HepG2 (cell line): ENCODE measurements around the gene SLC16A3. TPM values are rescaled to one million over a fixed set of nuclear protein-coding genes. Genes with fewer than 3 reads are reported as not detected.
A peak's percentile ranks its signal among the peaks of the same experiment; 100 is the strongest.

Experiments used
- AGO2 ChIP-seq: fragments of 200-400 bp; formaldehyde crosslinking; optimal IDR thresholded peaks from 2 replicates; pipeline ENCODE3; 2017; ENCODE audit warnings: mild to moderate bottlenecking, low read depth, low read length, moderate library complexity
- ATAD3A ChIP-seq: sonication (generic); formaldehyde crosslinking; IDR thresholded peaks from 2 replicates; pipeline ENCODE4 v1.4.0; 2020; ENCODE audit warnings: missing genetic modification reagents
- DNMT3B ChIP-seq: conservative IDR thresholded peaks from 2 replicates; pipeline ENCODE4 v1.6.1; 2016; ENCODE audit warnings: missing biosample characterization, control low read depth
- EHMT2 ChIP-seq: fragments of 200-600 bp; sonication (generic); IDR thresholded peaks from 2 replicates; pipeline ENCODE4 v1.7.0; 2017; ENCODE audit warnings: antibody characterized with exemption, low read depth, low read length, borderline replicate concordance
- HDAC6 ChIP-seq: fragments of 200-600 bp; sonication (generic); IDR thresholded peaks from 2 replicates; pipeline ENCODE4 v1.7.0; 2017; ENCODE audit warnings: mild to moderate bottlenecking, antibody characterized with exemption, low read length, low read depth
- HOXA9 ChIP-seq: sonication (generic); formaldehyde crosslinking; IDR thresholded peaks from 2 replicates; pipeline ENCODE4 v1.8.1; 2022; ENCODE audit warnings: missing genetic modification reagents, mild to moderate bottlenecking, moderate library complexity, borderline replicate concordance
- LCORL ChIP-seq, 2 experiments: fragments of 450-650 bp in 1 of 2; sonication (generic) in 1 of 2; formaldehyde crosslinking in 1 of 2; IDR thresholded peaks; 2 replicates each; pipeline versions ENCODE4 v1.5.0 to v1.6.1; 2017 to 2020; ENCODE audit warnings: antibody characterized with exemption in 1 of 2, missing genetic modification reagents in 1 of 2
- PRMT3 ChIP-seq: sonication (generic); formaldehyde crosslinking; IDR thresholded peaks from 2 replicates; pipeline ENCODE4 v1.8.1; 2022; ENCODE audit warnings: low read depth, mild to moderate bottlenecking, moderate library complexity, missing genetic modification reagents, borderline replicate concordance
- ZNF484 ChIP-seq: sonication (generic); formaldehyde crosslinking; IDR thresholded peaks from 2 replicates; pipeline ENCODE4 v1.5.1; 2020; ENCODE audit warnings: mild to moderate bottlenecking, low read depth, missing genetic modification reagents, borderline replicate concordance
- polyA plus RNA-seq, 8 experiments: library from polyadenylated mRNA; depleted of rRNA in 3 of 8; stranded (reverse) in 7 of 8; unstranded in 1 of 8; fragments of >200 nt; fragmentation: Illumina TruSeq in 4 of 8; extraction: Trizol in 4 of 8; gene quantifications; 2 replicates each; pipeline versions ENCODE4 v1.2.1 to v1.2.3, GENCODE V29; 2011 to 2016; ENCODE audit warnings: low read depth in 4 of 8, missing spikeins in 1 of 8, mixed read lengths in 1 of 8; ENCODE audit not compliant: insufficient read depth in 1 of 8
- total RNA-seq, 5 experiments: library from RNA; depleted of rRNA; stranded (reverse); fragments of >200 nt; fragmentation: Illumina TruSeq; extraction: Trizol; gene quantifications; 2 replicates each; pipeline ENCODE4 v1.2.3, GENCODE V29; 2016; ENCODE audit warnings: low read depth in 1 of 5
- TF ChIP-seq, protein P1 (sequence below): sonication (generic); formaldehyde crosslinking; IDR thresholded peaks from 2 replicates; pipeline ENCODE4 v1.4.0; 2020; ENCODE audit warnings: mild to moderate bottlenecking, missing genetic modification reagents
- TF ChIP-seq, protein P2 (sequence below): sonication (generic); formaldehyde crosslinking; IDR thresholded peaks from 2 replicates; pipeline ENCODE4 v1.4.0; 2020; ENCODE audit warnings: mild to moderate bottlenecking, missing genetic modification reagents
- TF ChIP-seq, protein P3 (sequence below): sonication (generic); formaldehyde crosslinking; IDR thresholded peaks from 2 replicates; pipeline ENCODE4 v1.8.0; 2022; ENCODE audit warnings: mild to moderate bottlenecking, missing genetic modification reagents, moderate library complexity
- TF ChIP-seq, protein P4 (sequence below): fragments of 450-650 bp; IDR thresholded peaks from 2 replicates; pipeline ENCODE4 v1.6.1; 2017; ENCODE audit warnings: mild to moderate bottlenecking

The SLC16A3 gene
- total and polyA plus RNA-seq, 2 of the 13 experiments (the other 11 are each of a cell fraction or from before 2014, with no cell fraction given), result 242 to 349 TPM

DNA sequence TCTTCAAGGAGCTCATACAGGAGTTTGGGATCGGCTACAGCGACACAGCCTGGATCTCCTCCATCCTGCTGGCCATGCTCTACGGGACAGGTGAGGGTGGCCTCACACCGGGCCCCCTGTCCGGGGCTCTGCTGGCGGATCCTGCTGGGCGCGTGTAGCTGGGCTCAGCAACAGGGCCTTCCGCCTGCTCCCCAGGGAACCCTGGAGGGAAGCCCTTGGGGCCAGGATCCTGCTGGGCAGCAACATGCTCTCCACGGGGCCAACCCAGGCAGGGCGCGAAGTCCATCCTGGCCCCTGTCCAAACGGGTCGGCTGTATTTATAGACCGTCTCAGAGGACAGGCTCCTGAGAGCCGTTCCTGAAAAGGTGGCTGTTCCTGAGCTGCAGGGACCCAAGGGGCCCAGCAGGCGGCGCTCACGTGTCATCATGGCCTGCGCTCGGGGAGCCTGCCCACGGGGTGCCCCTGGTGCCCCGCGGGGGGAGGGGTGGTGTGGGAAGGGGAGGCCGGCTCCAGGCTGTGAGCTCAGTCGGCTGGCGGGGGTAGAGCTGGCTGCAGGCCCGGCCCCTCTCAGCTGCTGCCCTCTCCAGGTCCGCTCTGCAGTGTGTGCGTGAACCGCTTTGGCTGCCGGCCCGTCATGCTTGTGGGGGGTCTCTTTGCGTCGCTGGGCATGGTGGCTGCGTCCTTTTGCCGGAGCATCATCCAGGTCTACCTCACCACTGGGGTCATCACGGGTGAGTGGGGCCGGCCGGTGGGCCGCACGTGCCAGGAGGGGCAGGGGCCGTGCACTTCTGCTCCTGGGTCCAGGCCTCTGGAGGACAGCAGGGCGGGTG is 7.5 kb downstream of the SLC16A3 start (continued):
- TF ChIP-seq, protein P1, sequence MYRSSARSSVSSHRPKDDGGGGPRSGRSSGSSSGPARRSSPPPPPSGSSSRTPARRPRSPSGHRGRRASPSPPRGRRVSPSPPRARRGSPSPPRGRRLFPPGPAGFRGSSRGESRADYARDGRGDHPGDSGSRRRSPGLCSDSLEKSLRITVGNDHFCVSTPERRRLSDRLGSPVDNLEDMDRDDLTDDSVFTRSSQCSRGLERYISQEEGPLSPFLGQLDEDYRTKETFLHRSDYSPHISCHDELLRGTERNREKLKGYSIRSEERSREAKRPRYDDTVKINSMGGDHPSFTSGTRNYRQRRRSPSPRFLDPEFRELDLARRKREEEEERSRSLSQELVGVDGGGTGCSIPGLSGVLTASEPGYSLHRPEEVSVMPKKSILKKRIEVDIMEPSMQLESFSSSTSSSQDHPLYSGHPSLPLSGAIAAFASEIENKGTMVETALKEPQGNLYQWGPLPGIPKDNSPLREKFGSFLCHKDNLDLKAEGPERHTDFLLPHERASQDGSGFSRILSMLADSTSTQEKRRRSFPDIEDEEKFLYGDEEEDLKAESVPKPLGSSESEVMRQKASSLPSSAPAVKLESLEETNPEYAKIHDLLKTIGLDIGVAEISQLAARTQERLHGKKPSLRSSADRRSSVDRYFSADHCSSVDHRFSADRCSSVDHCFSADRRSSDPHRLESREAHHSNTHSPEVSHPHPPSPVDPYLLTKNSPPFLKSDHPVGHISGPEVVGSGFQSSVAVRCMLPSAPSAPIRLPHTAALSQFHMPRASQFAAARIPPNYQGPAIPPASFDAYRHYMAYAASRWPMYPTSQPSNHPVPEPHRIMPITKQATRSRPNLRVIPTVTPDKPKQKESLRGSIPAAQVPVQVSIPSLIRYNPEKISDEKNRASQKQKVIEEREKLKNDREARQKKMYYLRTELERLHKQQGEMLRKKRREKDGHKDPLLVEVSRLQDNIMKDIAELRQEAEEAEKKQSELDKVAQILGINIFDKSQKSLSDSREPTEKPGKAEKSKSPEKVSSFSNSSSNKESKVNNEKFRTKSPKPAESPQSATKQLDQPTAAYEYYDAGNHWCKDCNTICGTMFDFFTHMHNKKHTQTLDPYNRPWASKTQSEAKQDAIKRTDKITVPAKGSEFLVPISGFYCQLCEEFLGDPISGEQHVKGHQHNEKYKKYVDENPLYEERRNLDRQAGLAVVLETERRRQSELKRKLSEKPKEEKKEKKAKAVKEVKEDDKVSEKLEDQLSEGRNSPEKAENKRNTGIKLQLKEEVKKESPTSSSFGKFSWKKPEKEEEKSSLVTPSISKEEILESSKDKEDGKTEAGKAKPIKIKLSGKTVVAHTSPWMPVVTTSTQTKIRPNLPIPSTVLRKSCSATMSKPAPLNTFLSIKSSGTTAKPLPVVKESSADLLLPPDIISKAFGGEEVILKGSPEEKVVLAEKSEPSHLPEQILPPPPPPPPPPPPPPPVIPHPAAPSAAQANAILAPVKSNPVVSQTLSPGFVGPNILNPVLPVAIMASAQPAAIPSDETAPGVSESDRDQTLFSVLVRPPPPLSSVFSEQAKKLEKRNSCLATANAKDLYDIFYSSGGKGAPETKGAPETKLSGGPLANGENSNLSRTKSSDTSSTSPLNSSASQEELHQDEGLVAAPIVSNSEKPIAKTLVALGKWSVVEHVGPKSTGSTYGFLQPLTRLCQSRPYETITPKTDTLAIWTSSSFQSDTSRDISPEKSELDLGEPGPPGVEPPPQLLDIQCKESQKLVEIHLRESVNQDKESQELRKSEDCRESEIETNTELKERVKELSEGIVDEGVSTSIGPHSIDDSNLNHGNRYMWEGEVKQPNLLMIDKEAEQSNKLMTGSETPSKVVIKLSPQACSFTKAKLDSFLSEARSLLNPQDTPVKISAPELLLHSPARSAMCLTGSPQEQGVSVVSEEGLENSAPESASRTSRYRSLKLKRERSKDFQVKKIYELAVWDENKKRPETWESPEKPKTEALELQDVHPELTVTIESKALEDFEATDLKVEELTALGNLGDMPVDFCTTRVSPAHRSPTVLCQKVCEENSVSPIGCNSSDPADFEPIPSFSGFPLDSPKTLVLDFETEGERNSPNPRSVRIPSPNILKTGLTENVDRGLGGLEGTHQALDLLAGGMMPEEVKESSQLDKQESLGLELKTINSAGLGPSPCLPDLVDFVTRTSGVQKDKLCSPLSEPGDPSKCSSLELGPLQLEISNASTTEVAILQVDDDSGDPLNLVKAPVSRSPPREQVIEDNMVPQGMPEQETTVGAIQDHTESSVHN (CRISPR knock-in tag), result peak; percentile 99
- peak; percentile 97 for TF ChIP-seq DNMT3B (CRISPR knock-in tag)
- peak; percentile 99 for TF ChIP-seq PRMT3
- TF ChIP-seq, protein P2, sequence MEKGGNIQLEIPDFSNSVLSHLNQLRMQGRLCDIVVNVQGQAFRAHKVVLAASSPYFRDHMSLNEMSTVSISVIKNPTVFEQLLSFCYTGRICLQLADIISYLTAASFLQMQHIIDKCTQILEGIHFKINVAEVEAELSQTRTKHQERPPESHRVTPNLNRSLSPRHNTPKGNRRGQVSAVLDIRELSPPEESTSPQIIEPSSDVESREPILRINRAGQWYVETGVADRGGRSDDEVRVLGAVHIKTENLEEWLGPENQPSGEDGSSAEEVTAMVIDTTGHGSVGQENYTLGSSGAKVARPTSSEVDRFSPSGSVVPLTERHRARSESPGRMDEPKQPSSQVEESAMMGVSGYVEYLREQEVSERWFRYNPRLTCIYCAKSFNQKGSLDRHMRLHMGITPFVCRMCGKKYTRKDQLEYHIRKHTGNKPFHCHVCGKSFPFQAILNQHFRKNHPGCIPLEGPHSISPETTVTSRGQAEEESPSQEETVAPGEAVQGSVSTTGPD (CRISPR knock-in tag), result peak; percentile 84
- TF ChIP-seq, protein P3, sequence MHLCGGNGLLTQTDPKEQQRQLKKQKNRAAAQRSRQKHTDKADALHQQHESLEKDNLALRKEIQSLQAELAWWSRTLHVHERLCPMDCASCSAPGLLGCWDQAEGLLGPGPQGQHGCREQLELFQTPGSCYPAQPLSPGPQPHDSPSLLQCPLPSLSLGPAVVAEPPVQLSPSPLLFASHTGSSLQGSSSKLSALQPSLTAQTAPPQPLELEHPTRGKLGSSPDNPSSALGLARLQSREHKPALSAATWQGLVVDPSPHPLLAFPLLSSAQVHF (CRISPR knock-in tag), result 0 out of 2 replicates have a peak, but pooled peaks have one; percentile 4
- TF ChIP-seq LCORL (IDR thresholded peaks at IDR 0.05), result no peak
- TF ChIP-seq LCORL (CRISPR knock-in tag; IDR thresholded peaks at IDR 0.05), result peak; percentile 94
- TF ChIP-seq, protein P4, sequence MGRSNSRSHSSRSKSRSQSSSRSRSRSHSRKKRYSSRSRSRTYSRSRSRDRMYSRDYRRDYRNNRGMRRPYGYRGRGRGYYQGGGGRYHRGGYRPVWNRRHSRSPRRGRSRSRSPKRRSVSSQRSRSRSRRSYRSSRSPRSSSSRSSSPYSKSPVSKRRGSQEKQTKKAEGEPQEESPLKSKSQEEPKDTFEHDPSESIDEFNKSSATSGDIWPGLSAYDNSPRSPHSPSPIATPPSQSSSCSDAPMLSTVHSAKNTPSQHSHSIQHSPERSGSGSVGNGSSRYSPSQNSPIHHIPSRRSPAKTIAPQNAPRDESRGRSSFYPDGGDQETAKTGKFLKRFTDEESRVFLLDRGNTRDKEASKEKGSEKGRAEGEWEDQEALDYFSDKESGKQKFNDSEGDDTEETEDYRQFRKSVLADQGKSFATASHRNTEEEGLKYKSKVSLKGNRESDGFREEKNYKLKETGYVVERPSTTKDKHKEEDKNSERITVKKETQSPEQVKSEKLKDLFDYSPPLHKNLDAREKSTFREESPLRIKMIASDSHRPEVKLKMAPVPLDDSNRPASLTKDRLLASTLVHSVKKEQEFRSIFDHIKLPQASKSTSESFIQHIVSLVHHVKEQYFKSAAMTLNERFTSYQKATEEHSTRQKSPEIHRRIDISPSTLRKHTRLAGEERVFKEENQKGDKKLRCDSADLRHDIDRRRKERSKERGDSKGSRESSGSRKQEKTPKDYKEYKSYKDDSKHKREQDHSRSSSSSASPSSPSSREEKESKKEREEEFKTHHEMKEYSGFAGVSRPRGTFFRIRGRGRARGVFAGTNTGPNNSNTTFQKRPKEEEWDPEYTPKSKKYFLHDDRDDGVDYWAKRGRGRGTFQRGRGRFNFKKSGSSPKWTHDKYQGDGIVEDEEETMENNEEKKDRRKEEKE, result no peak
- no peak for TF ChIP-seq HDAC6
- peak; percentile 80 for TF ChIP-seq AGO2
- peak; percentile 87; the same call in 1 of the 2 replicates for TF ChIP-seq HOXA9 (CRISPR knock-in tag)
- no peak for TF ChIP-seq ZNF484 (CRISPR knock-in tag)
- TF ChIP-seq EHMT2, result no peak
- TF ChIP-seq ATAD3A, result no peak
